Globus pallidus (tissue), 1 donor: ENCODE data around the gene FGF21.
"Not testable (repeated sequence)": the region's sequence is repeated elsewhere in the genome, so short reads cannot be mapped to it uniquely, and the experiment has no call there.

Experiments used
- DNase-seq: peaks from one replicate; pipeline ENCODE4 v3.0.0-alpha.2; 2015; ENCODE audit warnings: low spot score

FGF21 gene

DNA sequence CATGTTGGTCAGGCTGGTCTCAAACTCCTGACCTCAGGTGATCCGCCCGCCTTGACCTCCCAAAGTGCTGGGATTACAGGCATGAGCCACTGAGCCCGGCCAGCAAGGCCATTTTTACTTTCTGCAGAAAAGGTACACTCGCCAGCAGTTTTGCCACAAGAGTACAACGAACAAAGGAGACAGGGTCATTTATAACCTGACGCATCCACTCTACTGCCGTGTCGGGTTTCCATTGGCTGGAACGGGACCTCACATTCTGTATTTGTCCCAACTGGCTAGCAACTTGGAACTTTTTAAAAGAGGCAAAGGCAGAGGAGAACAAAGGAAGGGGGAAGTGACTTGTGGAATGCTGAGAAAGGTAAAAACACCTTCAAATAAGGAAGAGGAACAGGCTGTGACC, 32.0 kb downstream of the FGF21 start:
- not testable (repeated sequence) for DNase-seq

DNA sequence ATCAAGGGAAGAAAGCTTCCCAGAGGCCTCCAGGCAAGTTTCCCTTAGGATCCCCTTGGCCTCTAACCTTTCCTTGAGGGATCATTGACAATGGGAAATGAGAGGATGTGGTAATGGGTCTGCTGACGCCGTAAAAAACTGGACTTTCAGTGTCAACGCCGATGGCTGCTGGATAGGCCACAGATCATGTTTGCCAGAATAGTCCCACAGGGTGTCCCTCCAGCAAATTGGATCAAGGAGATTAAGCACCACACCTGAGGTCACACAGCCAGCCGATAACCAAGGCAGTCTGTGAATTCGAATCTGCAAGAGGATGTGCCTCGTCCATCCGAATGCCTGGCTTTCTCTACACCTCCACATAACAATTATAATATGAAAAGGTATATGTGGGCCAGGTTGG, 37.9 kb downstream of the FGF21 start:
- no peak for DNase-seq

DNA sequence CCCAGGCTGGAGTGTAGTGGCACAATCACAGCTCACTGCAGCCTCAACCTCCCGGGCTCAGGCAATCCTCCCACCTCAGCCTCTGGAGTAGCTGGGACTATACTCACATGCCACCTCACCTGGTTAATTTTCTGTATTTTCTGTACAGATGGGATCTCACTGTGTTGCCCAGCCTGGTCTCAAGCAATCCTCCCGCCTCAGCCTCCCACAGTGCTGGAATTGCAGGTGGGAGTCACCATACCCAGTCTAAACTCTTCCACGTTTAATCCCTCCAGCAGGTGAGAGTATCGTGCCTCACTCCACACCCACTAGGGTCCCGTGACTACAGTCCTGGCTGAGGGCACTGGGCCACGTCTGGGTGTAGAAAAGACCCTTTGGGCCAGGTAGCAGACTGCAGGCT, 39.0 kb downstream of the FGF21 start:
- no peak for DNase-seq

DNA sequence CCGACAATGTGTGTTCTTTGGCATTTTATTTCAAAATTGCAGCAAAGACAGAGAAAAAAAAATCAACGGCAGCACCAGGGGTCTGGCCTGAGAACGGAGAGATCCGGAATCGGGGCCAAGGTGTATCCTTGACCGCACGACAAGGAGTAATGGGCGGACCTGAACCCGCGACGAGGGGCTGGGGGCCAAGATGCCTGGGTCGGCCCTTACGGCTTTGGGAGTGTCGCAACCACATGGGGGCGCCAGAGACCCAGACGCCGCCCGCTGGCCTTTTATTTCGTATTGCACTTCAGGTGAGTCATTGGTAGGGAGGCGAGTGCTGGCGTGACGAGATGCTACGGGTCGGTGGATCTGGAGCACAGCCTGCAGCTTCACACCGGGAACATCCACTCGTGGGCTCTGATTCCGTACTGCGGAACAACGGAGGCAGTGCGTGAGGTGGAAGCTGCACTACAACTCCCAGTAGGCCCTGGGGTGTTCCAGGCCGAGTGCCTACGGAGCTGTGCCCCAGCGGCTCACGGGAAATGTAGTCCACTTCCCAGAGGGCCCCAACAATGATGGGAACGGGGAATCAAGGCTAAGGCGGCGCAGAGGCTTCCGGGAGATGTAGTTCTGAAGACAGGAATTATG, 39.8 kb downstream of the FGF21 start:
- peak; percentile 94 for DNase-seq

DNA sequence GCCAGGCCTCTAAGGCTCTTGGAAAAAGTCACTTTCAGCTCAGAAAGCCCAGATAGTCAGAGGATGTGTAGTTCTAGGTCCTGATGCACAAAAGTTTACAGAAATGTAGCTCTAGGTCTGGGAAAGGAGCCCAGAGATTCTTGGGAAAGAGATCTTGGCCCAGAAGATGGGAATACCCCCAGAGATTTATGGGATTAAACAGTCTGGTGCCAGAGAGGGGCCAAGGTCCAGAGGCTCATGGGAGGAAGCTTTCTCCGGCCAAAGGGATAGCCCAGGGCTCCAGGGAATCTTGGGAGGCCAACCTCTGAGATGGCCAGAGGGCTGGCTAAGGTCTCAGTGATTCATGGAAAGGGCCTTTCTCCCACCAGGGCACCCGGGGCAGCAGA, 40.4 kb downstream of the FGF21 start:
- DNase-seq, result no peak

DNA sequence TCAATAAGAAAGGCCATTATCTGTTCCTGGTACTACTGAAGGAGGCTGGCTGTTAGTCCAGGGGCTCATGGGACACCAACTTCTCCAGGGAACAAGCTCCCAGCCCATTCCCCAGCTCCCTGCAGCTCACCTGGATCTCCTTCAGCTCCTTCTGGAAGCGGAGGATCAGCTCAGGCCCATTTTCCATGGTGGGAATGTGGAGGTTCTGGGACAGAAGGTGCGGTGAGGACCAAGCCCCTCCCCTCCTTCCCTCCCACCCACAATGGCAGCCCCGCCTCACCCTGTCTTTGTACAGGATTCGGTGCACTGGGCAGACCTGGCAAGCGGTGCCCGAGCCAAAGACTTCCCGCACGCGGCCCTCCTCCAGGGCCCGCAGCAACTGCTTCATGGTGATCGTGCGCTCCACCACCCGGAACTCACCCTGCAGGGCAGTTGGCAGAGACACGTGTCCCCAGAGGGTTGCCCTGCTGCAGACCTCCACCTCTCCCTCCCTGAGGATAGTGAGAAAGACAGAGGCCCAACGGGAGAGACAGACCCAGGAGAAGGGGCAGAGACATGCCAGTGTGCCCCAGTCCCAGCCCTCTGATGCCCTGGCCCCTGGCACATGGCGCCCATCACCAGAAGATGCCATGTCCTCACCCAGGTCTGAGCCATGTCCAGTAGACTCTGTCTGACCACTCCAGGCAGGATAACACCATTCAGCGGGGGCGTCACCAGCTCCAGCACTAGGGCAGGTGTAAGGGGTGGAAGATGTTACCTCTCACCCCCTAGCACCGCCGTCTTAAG, 41.2 kb downstream of the FGF21 start:
- DNase-seq, result no peak

DNA sequence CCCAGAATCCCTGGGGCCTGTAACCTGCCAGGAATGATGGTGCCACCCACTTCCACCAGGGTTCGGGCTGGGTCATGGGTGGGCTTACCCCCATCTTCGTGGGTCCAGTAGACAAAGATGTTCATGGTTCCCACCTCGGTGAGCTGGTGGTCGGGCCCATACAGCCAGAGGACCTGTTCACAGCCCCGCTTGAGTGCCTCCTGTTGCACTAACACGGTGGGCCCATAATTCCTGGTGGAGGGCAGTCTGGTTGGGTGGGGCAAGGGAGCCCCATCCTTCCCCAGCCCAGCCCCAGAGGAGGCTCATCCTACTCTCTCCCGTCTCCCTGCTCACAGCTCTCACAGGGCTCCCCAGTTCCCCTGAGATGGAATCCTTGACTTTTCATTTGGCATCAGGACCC, 41.8 kb downstream of the FGF21 start:
- DNase-seq, result no peak

DNA sequence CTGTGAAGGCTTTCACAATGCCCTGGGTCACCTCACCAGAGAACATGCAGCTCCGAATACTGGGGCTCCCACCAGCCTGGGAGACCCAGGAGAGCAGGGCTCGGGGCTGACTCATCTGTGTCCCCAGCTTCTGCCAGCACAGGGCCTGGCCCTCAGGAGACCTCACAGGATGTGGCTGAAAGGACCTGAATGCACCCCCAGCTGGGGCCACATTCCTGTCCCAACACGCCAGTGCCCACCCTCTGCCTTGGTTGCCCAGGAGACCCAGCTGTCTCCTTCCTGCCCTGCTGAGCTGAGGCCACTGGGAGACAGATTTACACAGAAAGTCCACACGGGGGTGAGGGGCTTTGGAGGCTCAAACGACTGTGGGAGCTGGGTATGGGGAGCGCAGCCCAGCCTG, 43.6 kb downstream of the FGF21 start:
- no peak for DNase-seq

DNA sequence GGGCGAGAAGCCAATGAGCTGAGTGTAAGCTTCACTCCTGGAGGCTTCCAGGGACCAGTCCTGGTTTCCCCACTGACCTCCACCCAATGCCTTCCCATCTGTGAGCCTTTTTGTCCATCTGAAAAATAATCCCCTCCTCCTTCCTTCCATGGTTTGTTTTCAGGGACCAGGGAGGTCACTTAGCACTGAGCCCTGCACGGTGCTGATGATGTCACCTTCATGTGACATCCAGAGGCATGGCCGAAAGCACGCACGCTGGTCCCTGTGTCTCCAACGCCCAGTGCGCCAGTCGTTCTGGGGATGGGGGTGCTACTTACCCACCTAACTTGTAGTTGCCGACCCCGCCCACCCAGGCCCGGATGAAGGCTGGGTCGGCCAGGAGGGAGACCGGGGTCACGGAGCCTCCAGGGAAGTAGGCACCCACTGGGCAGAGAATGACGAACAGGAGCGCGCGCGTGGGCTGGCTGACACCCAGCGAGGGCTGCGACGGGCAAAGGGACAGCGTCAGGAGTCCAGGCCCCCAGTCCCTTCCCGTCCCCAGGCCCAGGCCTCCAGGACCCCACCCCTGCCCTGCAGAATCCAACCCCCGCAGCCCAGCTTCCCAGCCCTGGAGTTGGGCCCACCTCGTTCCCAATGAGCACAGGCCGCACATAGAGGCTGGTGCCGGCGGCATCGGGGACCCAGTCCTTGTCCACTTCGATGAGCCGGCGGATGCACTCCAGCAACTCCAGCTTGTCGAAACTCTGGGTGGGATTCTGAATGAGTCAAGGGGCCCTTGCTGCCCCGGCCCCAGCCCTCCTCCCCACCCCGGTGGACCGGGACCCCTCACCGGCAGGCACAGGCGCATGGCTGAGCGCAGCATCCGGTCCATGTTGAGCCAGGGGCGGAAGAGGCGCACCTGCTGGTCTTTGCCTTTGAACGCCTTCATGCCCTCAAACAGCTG, 44.3 kb downstream of the FGF21 start:
- DNase-seq, result no peak

DNA sequence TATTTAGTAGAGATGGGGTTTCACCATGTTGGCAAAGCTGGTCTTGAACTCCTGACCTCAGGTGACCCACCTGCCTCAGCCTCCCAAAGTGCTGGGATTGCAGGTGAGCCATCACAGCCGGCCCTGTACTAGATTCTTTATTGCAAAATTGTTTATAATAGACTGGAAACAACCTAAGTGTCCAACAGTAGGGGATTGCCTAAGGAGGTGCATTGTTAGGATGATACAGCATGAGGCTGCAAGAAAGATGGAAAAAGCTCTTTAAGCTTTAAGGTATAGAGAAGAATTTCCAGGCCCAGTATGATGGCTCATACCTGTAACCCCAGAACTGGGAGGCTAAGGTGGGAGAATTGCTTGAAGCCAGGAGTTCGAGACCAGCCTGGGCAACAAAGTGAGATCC, 47.3 kb downstream of the FGF21 start:
- no peak for DNase-seq

DNA sequence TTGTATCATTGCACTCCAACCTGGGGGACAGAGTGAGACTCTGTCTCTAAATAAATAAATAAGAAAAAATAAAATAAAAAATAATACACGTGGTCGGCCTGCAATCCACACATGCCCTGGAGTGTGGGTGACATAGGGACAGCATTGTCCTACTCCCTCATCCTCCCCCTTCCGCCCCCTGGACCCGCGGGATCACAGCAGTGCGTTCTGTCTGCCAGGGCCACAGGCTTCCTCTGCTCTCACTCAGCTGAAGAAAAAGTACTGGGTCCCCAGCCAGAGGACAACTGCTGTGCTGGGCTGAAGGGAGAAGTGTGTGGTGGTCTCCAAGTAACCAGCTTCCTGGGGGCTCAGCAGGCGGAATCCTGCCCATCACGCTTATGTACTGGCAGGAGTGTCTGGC, 49.2 kb downstream of the FGF21 start:
- DNase-seq, result no peak

DNA sequence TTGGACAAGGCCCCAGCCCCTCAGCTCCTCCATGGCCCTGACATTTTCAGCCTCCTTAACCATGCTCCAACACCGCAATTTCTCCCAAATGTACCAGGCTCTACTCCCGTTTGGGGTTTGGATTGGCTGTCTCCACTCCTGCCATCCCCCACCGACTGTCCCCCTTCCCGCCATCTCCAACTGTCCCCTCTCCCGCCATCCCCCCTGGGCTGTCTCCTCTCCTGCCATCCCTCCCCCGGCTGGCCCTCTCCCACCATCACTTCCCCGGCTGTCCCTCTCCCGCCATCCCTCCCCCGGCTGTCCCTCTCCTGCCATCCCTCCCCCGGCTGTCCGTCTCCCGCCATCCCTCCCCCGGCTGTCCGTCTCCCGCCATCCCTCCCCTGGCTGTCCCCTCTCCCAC, 50.1 kb downstream of the FGF21 start:
- DNase-seq, result no peak

DNA sequence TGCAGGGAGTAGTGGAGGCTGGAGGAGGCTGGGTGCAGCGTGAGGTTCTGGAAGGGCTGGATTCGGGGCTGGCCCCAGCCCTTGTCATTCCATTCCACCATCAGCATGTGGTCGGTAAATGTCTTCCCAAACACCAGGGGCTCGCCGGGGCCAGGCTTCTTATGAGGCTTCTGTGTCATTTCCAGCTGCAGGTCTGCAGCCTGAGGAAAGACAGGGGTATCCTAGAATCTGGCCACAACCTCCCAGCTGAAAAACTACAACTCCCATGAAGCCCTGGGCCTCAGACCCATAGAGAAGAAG, 51.1 kb downstream of the FGF21 start:
- DNase-seq, result no peak

DNA sequence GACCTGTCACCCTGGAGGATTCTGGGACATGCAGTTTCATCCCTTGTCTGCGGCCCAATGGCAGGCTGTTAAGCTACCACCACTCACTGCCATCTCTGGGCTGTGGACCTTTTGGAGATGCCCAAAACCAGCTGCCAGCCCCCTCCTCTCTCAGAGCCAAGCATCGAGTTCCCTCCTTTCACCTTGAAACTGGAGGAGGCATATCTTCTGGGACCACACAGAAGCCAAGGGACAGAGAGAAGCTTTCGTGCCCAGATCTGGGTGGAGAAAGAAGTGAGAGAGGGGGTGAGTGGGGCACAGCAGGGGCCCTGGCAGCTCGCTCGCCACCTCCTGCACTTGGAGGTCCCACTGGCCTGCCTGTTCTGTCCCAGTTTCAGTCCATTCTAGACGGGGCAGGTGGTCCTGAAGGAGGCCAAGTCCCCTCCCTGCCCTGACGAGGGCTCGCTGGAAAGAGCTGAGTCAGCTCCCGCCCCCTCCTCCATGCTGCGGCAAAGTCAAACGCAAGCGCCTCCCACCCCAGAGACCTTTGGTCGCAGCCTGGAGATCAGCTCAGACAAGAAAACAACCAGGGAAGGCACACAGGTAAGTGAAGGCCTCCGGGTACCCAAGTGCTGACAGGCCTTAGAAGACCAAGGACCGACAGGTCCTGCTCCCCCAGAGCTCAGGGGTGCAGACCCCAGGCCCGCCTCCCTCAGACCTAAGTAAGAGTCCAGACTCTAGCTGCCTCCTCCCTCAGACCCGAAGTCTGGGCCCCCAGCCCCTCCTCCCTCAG, 51.7 kb downstream of the FGF21 start:
- peak; percentile 74 for DNase-seq

DNA sequence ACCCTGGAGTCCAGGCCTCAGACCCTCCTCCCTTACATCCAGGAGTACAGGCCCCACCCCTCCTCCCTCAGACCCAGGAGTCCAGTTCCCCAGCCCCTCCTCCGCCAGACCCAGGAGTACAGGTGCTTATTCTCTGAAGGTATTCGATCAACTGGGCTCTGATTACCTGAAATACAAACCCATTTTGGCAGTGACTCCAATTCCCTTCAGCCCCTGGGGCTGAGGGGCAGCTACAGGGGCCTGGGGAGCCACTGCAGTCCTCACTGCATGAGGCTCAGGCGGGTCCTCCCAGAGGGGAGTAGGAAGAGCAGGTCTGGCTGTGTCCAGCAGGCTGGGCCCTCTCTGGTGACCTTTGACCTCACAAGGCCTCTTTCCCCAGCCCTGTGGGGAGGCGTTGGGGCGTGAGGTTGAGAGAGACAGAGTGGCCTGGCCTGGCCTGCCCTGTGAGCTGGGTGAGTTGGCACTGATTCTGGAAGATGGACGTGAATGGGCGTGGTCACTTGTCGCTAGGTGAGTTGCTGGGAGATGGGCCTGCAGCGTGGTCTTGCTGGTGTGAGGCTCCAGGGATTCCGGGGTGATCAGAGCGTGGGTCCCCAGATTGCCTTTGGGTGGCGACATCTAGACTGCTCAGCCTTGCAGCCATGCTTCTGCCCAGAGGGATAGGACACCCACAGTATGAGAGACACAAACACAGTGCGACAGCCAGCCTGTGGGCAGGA, 52.4 kb downstream of the FGF21 start:
- no peak for DNase-seq
